Measurements from ENCODE around the gene SCAI.

- no peak for TF ChIP-seq POLR2A (IDR thresholded peaks at IDR 0.05; ENCODE audit: low read depth, low read length)
- no peak for TF ChIP-seq POLR2AphosphoS5 (IDR thresholded peaks at IDR 0.05; ENCODE audit: low read depth, low read length)
These were observed 245.5 kb downstream of the SCAI start for GRCh38 chr9:124897570-124898460.

Data from GM12892 (cell line).